Measurements from ENCODE around the gene ATXN1.

Gene ATXN1

DNA sequence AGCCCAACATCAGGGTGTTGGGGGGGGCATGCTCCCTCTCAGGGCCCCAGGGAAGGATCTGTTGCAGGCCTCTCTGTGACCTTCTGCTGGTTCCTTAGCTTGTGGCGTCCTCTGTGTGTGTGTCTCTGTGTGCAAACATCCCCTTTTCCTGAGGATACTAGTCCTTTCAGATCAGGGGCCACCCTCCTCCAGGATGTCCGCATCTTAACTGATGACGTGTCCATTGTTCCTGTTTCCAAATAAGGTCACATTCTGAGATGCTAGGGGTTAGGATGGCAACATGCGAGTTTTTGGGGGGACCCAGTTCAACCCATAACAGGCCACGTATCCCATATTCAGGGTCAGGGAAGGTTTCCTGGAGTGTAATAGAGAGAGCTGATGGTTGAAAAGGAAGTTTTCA is 482.0 kb downstream of the ATXN1 start:
- H3K4me3 ChIP-seq (ENCODE audit: low read length): no peak overlapping the region
- H2AFZ ChIP-seq (ENCODE audit: low read depth, low read length): no peak overlapping the region
- no peak for TF ChIP-seq EZH2phosphoT487 (IDR thresholded peaks at IDR 0.05; ENCODE audit: low read depth)
- TF ChIP-seq, protein P1, sequence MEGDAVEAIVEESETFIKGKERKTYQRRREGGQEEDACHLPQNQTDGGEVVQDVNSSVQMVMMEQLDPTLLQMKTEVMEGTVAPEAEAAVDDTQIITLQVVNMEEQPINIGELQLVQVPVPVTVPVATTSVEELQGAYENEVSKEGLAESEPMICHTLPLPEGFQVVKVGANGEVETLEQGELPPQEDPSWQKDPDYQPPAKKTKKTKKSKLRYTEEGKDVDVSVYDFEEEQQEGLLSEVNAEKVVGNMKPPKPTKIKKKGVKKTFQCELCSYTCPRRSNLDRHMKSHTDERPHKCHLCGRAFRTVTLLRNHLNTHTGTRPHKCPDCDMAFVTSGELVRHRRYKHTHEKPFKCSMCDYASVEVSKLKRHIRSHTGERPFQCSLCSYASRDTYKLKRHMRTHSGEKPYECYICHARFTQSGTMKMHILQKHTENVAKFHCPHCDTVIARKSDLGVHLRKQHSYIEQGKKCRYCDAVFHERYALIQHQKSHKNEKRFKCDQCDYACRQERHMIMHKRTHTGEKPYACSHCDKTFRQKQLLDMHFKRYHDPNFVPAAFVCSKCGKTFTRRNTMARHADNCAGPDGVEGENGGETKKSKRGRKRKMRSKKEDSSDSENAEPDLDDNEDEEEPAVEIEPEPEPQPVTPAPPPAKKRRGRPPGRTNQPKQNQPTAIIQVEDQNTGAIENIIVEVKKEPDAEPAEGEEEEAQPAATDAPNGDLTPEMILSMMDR (IDR thresholded peaks at IDR 0.05; ENCODE audit: low read depth, low read length): no peak
- no peaks in the 10 kb centered on the region for H3K79me2 ChIP-seq (ENCODE audit: low read length)
- H4K20me1 ChIP-seq (ENCODE audit: insufficient read depth, low read length): no peaks in the 10 kb centered on the region
- no peaks in the 10 kb centered on the region for H3K27me3 ChIP-seq (ENCODE audit: low read depth, low read length)
- no peak overlapping the region for H3K27ac ChIP-seq (ENCODE audit: low read length)
- no peaks in the 10 kb centered on the region for H3K9me3 ChIP-seq (ENCODE audit: insufficient read depth, low read length)
- H3K4me1 ChIP-seq (ENCODE audit: low read length): 0 out of 2 replicates have a peak, but pooled peaks cover 4% of the 10 kb centered on the region
- H3K9ac ChIP-seq (ENCODE audit: low read length): no peak overlapping the region
- H3K36me3 ChIP-seq (replicated peaks; ENCODE audit: low read depth, low read length): no peaks in the 10 kb centered on the region
- no peak overlapping the region for H3K4me2 ChIP-seq (ENCODE audit: low read length)

DNA sequence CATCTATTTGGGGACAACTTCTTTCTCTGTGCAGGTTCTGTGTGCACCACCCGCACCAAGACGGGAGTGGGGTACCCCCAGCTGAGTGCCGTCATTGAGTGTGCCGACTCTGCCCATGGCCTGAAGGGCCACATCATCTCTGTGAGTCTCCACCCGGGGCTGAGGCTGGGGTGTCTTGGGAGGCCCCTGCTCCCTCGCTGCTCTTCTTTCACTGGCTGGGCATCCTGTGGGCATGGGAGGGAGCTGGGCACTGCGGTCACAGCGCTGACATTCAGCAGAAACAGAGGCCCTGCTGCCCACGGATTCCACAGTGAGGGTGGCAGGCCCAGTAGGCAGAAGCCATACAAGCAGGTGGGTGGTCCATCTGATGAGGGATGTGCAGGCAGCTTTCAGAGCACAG is 482.5 kb downstream of the ATXN1 start:
- TF ChIP-seq, protein P1 (IDR thresholded peaks at IDR 0.05; ENCODE audit: low read depth, low read length): no peak
- TF ChIP-seq EZH2phosphoT487 (IDR thresholded peaks at IDR 0.05; ENCODE audit: low read depth): no peak
- no peak overlapping the region for H3K4me2 ChIP-seq (ENCODE audit: low read length)

DNA sequence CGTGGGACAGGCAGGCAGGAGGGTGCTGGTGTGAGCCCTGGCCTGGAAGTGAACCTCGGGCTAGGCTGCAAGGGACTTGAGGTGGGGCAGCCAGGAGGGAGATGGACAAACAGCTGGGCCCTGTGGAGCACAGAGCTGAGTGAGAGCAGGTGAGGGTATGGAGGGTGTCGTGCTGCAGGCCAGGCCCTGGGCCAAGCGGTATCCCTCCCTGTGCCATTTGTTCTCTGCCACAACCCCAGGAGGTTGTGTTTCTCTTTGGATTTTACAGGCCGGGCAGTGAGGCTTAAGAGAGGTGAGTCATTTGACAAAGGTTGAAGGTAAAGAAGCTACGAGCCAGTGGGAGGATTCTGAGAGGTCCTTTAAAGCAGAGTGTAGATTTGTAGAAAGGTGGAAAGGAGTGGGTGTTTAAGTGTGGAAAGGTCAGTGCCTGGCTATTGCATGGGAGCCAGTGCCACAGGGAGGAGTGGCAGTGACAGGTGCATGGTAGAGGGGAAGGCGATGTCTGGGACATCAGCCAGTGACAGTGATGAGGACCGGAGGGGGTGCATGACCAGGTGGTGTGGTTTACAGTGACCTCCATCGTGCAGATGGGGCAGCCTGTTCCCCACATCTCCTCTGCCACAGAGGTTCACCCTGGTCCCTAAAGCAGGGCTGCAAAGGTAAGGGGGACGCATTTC is 483.1 kb downstream of the ATXN1 start:
- Histone ChIP-seq H3K27ac (ENCODE audit: low read length) (no peak overlapping the region), H3K4me2 (ENCODE audit: low read length) (no peak overlapping the region), H3K9ac (ENCODE audit: low read length) (no peak overlapping the region), H3K4me1 (ENCODE audit: low read length) (0 out of 2 replicates have a peak, but pooled peaks cover 4% of the 10 kb centered on the region), H3K4me3 (ENCODE audit: low read length) (no peak overlapping the region), H4K20me1 (ENCODE audit: insufficient read depth, low read length) (no peaks in the 10 kb centered on the region), H3K27me3 (ENCODE audit: low read depth, low read length) (no peaks in the 10 kb centered on the region; the same call in 1 of the 2 replicates), H3K79me2 (ENCODE audit: low read length) (no peaks in the 10 kb centered on the region), H3K36me3 (replicated peaks; ENCODE audit: low read depth, low read length) (no peaks in the 10 kb centered on the region), H2AFZ (ENCODE audit: low read depth, low read length) (no peak overlapping the region), H3K9me3 (ENCODE audit: insufficient read depth, low read length) (no peaks in the 10 kb centered on the region)
- TF ChIP-seq, protein P1 (IDR thresholded peaks at IDR 0.05; ENCODE audit: low read depth, low read length): no peak
- no peak for TF ChIP-seq EZH2phosphoT487 (IDR thresholded peaks at IDR 0.05; ENCODE audit: low read depth)

More for the DNA sequence above, 482.5 kb downstream of the ATXN1 start:
- Histone ChIP-seq H4K20me1 (ENCODE audit: insufficient read depth, low read length) (no peaks in the 10 kb centered on the region), H3K27me3 (ENCODE audit: low read depth, low read length) (no peaks in the 10 kb centered on the region), H3K36me3 (replicated peaks; ENCODE audit: low read depth, low read length) (no peaks in the 10 kb centered on the region), H2AFZ (ENCODE audit: low read depth, low read length) (no peak overlapping the region), H3K27ac (ENCODE audit: low read length) (no peak overlapping the region), H3K79me2 (ENCODE audit: low read length) (no peaks in the 10 kb centered on the region), H3K4me1 (ENCODE audit: low read length) (0 out of 2 replicates have a peak, but pooled peaks cover 4% of the 10 kb centered on the region), H3K9me3 (ENCODE audit: insufficient read depth, low read length) (no peaks in the 10 kb centered on the region), H3K9ac (ENCODE audit: low read length) (no peak overlapping the region), H3K4me3 (ENCODE audit: low read length) (no peak overlapping the region)

DNA sequence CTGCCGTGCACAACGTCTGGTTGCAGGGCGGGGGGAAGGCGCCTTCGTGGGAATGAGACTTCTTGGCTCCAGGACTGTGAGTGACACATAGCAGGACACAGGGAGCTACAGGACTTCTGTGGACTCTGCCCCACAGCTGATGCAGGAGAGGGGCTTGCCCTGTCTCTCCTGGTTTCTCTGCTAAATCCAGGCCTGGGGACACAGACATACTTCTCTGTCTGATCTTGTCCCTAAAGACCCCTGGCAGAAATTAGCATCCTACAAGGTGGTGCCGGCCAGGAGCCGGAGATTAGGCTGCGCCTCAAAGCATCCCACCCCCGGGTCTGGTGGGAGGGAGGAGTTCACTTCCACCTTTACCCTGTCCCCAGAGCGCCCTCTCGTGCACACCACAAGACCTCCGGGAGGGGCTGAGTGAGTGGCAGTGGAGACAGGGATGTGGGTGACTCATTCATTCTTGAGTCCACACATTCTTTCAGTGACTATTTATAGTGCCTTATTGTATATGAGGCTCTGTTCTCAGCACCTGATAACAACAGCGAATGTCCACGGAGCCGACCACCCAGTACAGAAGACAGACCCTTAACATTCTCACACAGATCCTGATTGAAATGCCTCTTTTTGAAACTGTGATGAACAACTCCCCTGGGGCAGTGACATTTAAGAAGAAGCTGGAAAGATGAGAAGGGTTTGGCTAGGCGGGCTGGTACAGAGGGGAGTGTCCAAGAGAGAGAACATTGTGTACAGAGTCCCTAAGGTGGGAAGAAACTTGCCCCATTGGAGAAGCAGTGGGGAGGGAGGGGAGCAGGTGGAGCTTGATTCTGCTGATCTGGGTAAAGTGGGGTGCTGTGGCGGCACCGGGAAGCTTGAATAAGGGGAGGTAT is 483.9 kb downstream of the ATXN1 start:
- Histone ChIP-seq H3K4me1 (ENCODE audit: low read length) (0 out of 2 replicates have a peak, but pooled peaks cover 4% of the 10 kb centered on the region), H3K4me3 (ENCODE audit: low read length) (no peak overlapping the region), H4K20me1 (ENCODE audit: insufficient read depth, low read length) (no peaks in the 10 kb centered on the region), H3K27me3 (ENCODE audit: low read depth, low read length) (no peaks in the 10 kb centered on the region; the same call in 1 of the 2 replicates), H3K9me3 (ENCODE audit: insufficient read depth, low read length) (no peaks in the 10 kb centered on the region), H3K27ac (ENCODE audit: low read length) (no peak overlapping the region), H3K9ac (ENCODE audit: low read length) (no peak overlapping the region), H3K79me2 (ENCODE audit: low read length) (no peaks in the 10 kb centered on the region), H3K4me2 (ENCODE audit: low read length) (no peak overlapping the region), H2AFZ (ENCODE audit: low read depth, low read length) (no peak overlapping the region), H3K36me3 (replicated peaks; ENCODE audit: low read depth, low read length) (no peaks in the 10 kb centered on the region)
- TF ChIP-seq, protein P1 (IDR thresholded peaks at IDR 0.05; ENCODE audit: low read depth, low read length): peak; percentile 28
- TF ChIP-seq EZH2phosphoT487 (IDR thresholded peaks at IDR 0.05; ENCODE audit: low read depth): no peak
